ENCODE data around the gene WIPF2. TPM values are rescaled to one million over a fixed set of nuclear protein-coding genes. Genes with fewer than 3 reads are reported as not detected.

Gene WIPF2
- polyA plus RNA-seq, 2 of the 4 experiments (the other 2 are of a cell fraction): 13.8 to 21.5 TPM

DNA sequence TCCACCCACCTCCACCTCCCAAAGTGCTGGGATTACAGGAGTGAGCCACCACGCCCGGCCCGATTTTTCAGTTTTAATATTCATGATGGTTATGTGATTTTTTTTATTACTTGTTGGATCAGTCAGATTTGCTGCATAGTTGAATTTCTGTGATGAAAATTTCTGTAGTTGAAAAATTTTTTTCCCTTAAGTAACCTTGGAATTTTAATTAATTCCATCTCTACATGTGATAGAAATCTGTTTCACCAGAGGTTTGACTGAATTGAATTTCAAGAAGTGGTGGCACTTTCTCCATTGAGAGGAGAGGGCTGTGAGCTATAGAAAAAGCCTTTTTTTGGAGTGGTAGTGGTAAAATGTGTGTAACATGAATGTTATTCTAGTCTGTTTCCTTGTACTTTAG lies 24.7 kb downstream of the WIPF2 start (continued):
- TF ChIP-seq NFE2L2 (conservative IDR thresholded peaks at IDR 0.05; ENCODE audit: low read length) (no peak), KDM1A (IDR thresholded peaks at IDR 0.05; ENCODE audit: low read depth) (no peak)

DNA sequence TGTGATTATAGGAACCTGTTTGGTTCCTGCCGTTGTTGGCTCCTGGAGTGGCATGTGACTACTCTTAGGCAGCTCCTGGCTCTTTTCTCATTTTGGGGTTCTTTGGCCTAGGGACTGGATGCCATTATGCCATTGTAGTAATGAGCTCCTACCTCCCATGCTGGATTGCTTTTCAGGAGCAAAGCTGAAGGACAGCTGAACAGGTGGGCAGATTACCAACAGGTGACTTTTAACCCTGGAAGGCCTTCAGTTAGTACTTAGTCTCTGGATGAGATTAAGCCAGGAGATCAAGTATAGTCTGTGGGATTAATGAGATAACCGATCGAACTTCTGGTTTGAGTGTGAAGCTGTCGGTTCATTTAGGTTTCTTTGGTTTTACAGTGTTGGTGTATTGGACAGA lies 25.2 kb downstream of the WIPF2 start:
- H3K9me3 ChIP-seq: no peaks in the 10 kb centered on the region
- no peaks in the 10 kb centered on the region for H3K4me1 ChIP-seq
- POLR2A ChIA-PET: no interaction called here
- no peak overlapping the region for H3K27ac ChIP-seq
- no peak overlapping the region for H3K4me3 ChIP-seq
- WGBS (ENCODE audit: missing lambda C conversion rate): 88% methylated on average over 4 of the region's 4 CpGs
- TF ChIP-seq ESRRA (IDR thresholded peaks at IDR 0.05; ENCODE audit: borderline replicate concordance, low read length) (no peak), POLR2AphosphoS2 (conservative IDR thresholded peaks at IDR 0.05; ENCODE audit: low read length) (no peak), TFCP2L1 (CRISPR knock-in tag; IDR thresholded peaks at IDR 0.05) (no peak), CBX8 (IDR thresholded peaks at IDR 0.05) (no peak), KDM5A (IDR thresholded peaks at IDR 0.05) (no peak), NPAS2 (CRISPR knock-in tag; IDR thresholded peaks at IDR 0.05; ENCODE audit: borderline replicate concordance) (no peak), CEBPB (IDR thresholded peaks at IDR 0.05) (no peak), FOXS1 (CRISPR knock-in tag; IDR thresholded peaks at IDR 0.05) (no peak)
- TF ChIP-seq, protein P1, sequence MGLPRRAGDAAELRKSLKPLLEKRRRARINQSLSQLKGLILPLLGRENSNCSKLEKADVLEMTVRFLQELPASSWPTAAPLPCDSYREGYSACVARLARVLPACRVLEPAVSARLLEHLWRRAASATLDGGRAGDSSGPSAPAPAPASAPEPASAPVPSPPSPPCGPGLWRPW (IDR thresholded peaks at IDR 0.05): no peak
- ATAC-seq (no peak), FAIRE-seq (no peak), DNase-seq (ENCODE audit: low read depth in 1 of 2, low spot score in 1 of 2) (no peak)
- H3K4me2 ChIP-seq: no peak overlapping the region
- CTCF ChIA-PET: interaction anchor here (1.0 to 4.7 kb wide), 6 partner anchors 16 to 112 kb away, joined by 3 to 24 read pairs (median 5); no protein-coding TSS in a partner anchor

DNA sequence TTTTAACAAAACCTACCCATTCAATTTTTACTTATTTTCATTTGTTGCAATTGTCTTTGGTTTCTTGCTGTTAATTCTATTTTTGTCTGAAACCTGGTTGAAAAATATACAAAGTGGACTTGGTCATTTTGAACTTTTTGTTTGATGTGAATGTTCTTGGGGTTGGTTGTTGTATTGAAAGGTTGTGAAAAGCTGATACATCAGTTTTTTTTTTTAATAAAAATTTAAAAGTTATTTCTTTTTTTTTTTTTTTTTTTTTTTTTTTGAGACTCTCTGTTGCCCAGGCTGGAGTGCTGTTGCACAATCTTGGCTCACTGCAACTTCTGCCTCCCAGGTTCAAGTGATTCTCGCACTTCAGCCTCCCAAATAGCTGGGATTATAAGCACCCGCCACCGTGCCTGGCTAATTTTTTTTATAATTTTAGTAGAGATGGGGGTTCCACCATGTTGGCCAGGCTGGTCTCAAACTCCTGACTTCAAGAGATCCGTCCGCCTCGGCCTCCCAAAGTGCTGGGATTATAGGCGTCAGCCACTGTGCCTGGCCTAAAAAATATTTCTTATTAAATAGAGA lies 28.9 kb downstream of the WIPF2 start:
- no peak for ATAC-seq
- no peak for DNase-seq (ENCODE audit: low read depth in 1 of 2, low spot score in 1 of 2)
- Histone ChIP-seq H3K4me1 (peaks cover 13% of the 10 kb centered on the region), H3K4me3 (no peak overlapping the region), H3K27ac (no peak overlapping the region), H3K9me3 (no peaks in the 10 kb centered on the region), H3K4me2 (no peak overlapping the region)
- ChIA-PET CTCF (interaction anchor here (0.6 kb wide), 1 partner anchor 101 kb away, joined by 3 read pairs; no protein-coding TSS in a partner anchor), POLR2A (interaction anchor here (0.6 kb wide), 1 partner anchor 15 kb away, joined by 4 read pairs; no protein-coding TSS in a partner anchor)
- whole genome bisulfite sequencing (ENCODE audit: missing lambda C conversion rate): 96% methylated on average over 7 of the region's 7 CpGs
- TF ChIP-seq, protein P2, sequence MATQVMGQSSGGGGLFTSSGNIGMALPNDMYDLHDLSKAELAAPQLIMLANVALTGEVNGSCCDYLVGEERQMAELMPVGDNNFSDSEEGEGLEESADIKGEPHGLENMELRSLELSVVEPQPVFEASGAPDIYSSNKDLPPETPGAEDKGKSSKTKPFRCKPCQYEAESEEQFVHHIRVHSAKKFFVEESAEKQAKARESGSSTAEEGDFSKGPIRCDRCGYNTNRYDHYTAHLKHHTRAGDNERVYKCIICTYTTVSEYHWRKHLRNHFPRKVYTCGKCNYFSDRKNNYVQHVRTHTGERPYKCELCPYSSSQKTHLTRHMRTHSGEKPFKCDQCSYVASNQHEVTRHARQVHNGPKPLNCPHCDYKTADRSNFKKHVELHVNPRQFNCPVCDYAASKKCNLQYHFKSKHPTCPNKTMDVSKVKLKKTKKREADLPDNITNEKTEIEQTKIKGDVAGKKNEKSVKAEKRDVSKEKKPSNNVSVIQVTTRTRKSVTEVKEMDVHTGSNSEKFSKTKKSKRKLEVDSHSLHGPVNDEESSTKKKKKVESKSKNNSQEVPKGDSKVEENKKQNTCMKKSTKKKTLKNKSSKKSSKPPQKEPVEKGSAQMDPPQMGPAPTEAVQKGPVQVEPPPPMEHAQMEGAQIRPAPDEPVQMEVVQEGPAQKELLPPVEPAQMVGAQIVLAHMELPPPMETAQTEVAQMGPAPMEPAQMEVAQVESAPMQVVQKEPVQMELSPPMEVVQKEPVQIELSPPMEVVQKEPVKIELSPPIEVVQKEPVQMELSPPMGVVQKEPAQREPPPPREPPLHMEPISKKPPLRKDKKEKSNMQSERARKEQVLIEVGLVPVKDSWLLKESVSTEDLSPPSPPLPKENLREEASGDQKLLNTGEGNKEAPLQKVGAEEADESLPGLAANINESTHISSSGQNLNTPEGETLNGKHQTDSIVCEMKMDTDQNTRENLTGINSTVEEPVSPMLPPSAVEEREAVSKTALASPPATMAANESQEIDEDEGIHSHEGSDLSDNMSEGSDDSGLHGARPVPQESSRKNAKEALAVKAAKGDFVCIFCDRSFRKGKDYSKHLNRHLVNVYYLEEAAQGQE (IDR thresholded peaks at IDR 0.05): no peak
- no peak for TF ChIP-seq CBX8 (IDR thresholded peaks at IDR 0.05)
- no peak for TF ChIP-seq SMC3 (IDR thresholded peaks at IDR 0.05)
- TF ChIP-seq, protein P1 (IDR thresholded peaks at IDR 0.05): no peak
- TF ChIP-seq MYC (IDR thresholded peaks at IDR 0.05; ENCODE audit: borderline replicate concordance, low read length): no peak
- TF ChIP-seq KDM5A (IDR thresholded peaks at IDR 0.05): no peak
- no peak for TF ChIP-seq ZNF302 (CRISPR knock-in tag; IDR thresholded peaks at IDR 0.05)
- TF ChIP-seq GATA3 (IDR thresholded peaks at IDR 0.05; ENCODE audit: borderline replicate concordance): no peak
- no peak for TF ChIP-seq FOXS1 (CRISPR knock-in tag; IDR thresholded peaks at IDR 0.05)
- TF ChIP-seq, protein P3, sequence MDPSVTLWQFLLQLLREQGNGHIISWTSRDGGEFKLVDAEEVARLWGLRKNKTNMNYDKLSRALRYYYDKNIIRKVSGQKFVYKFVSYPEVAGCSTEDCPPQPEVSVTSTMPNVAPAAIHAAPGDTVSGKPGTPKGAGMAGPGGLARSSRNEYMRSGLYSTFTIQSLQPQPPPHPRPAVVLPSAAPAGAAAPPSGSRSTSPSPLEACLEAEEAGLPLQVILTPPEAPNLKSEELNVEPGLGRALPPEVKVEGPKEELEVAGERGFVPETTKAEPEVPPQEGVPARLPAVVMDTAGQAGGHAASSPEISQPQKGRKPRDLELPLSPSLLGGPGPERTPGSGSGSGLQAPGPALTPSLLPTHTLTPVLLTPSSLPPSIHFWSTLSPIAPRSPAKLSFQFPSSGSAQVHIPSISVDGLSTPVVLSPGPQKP (IDR thresholded peaks at IDR 0.05; ENCODE audit: low read depth, low read length): no peak
- TF ChIP-seq FOSL2 (IDR thresholded peaks at IDR 0.05): no peak
- TF ChIP-seq FOSL2 (CRISPR knock-in tag; IDR thresholded peaks at IDR 0.05): no peak
- TF ChIP-seq EP300 (IDR thresholded peaks at IDR 0.05): no peak
- no peak for TF ChIP-seq POLR2A (IDR thresholded peaks at IDR 0.05; ENCODE audit: low read length)
- TF ChIP-seq, protein P4, sequence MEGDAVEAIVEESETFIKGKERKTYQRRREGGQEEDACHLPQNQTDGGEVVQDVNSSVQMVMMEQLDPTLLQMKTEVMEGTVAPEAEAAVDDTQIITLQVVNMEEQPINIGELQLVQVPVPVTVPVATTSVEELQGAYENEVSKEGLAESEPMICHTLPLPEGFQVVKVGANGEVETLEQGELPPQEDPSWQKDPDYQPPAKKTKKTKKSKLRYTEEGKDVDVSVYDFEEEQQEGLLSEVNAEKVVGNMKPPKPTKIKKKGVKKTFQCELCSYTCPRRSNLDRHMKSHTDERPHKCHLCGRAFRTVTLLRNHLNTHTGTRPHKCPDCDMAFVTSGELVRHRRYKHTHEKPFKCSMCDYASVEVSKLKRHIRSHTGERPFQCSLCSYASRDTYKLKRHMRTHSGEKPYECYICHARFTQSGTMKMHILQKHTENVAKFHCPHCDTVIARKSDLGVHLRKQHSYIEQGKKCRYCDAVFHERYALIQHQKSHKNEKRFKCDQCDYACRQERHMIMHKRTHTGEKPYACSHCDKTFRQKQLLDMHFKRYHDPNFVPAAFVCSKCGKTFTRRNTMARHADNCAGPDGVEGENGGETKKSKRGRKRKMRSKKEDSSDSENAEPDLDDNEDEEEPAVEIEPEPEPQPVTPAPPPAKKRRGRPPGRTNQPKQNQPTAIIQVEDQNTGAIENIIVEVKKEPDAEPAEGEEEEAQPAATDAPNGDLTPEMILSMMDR (IDR thresholded peaks at IDR 0.05): no peak
- no peak for TF ChIP-seq ZSCAN20 (CRISPR knock-in tag; IDR thresholded peaks at IDR 0.05)
- FAIRE-seq: no peak
